Nucleus accumbens (tissue), 56 donors: ENCODE data around the gene MZB1.

Source experiments
- DNase-seq, 56 donors: peaks; one replicate each; lab custom pipeline; 2025; lab: John Stamatoyannopoulos, UW

The MZB1 gene, protein sequence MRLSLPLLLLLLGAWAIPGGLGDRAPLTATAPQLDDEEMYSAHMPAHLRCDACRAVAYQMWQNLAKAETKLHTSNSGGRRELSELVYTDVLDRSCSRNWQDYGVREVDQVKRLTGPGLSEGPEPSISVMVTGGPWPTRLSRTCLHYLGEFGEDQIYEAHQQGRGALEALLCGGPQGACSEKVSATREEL

DNA sequence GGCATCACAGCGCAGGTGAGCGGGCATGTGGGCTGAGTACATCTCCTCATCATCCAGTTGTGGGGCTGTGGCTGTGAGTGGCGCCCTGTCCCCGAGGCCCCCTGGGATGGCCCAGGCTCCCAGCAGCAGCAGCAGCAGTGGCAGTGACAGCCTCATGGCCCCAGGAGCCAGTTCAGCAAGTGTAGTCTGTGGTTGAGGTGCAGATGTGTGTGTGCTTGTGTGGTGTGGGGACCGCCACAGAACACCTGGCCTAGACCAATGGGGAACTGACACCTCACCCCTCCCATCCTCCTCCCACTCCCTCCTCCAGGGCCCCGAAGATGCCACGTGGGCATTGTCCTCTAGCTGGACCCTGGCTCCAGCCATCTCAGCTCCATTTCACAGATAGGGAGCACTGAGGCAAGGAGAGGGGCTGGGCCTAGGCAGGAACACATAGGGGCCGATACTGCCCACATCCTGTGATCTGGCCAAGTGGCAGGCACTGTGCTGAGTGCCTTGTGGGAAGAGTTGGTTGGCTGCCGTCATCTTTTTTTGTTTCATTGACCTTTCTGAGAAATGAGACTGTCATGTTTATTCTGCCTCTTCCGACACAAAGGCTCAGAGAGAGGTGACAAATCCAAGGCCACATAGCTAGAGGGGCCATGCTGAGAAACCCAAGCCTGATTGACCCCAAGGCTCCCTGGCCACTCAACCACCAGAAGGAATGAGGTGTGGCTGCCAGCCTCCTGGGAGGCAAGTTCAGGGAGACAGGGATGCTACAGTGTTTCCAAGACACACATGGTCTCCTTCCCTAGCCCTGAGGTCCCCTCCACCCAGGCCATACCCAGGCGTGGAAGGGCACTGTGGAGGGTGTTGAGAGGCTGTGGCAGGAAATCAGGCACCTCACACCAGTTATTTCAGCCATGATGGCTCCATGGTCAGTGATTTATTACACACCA, at the start of gene MZB1:
MZB1 (minus strand) TSS at position 213 of the 938 bp plus-strand sequence; CDS start at position 156, 57 bp downstream.
- no peak for DNase-seq

DNA sequence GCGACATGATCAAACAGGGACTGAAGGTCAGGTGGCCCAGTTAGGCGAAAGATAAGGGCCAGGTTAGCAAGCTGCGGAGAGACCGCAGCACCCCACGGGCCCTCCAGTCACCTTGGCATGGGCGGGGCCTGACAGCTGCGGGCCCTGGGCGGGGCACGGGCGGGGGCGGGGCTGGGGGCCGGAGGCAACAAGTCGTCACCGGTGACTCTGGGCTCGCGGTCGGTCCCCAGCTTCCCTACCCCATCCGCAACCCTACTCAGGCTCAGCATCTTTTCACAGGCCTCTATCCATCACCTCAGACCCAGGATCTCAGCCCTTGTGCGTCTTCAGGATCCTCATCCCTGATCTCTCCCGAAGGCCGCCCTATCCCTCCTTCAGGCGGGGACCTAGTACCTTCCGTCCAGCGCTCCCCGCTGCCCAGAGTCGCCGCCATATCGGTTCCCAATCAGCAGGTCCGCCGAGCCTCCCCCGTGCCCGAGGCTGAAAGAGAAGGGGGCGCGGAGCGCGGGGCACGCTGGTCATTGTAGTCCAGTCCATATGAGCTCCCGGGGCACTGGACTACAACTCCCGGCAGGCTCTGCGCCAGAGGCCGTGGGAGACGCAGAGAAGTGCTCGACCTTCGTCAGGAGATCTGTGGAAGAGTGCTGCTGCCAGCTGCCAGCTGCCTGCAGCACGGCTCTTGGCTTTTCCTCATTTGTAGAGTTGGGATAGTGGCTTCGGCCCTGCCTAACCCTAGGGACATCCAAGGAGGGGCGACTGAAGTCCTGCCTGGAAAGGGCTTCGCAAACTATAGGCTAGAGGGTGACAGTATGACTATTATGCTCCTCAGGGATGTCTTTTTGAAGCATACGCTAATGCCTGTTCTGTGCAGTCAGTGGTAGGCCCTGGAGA, 49.5 kb upstream of the MZB1 start, which contains the start of gene DNAJC18:
DNAJC18 (minus strand) TSS at position 513 of the 891 bp plus-strand sequence; CDS start at position 433, 80 bp downstream.
- DNase-seq = peak; percentile 69 to 98 (median 91)

DNA sequence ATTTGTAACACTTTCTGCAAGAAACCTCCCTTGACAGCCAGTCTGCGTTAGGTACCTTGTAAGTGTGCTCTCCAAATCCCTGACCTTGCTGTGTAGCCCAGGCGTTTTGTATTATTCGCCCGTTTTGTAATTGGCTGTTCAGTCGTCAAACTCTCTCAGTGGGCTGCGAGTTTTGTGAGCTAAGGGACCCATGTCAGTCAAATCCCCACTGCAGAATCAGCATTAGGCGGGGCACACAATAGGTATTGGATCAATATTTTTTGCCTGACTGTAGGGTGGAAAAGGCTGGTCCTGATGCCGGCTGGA, 48.9 kb upstream of the MZB1 start:
- DNase-seq = peak in 1 of 56 donors; percentile 45

DNA sequence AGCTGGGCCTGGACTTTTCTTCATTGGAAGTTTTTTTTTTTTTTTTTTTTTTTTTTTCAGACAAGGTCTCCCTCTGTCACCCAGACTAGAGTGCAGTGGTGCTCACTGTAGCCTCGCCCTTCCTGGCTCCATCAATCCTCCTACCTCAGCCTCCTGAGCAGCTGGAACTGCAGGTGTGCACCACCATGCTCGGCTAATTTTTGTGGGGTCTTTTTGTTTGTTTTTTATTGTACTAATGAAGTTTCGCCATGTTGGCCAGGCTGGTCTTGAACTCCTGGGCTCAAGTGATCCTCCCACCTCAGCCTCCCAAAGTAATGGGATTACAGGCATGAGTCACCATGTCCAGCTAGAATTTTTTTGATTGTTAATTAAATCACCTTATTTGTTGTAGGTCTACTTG, 46.0 kb upstream of the MZB1 start:
- no peak for DNase-seq

DNA sequence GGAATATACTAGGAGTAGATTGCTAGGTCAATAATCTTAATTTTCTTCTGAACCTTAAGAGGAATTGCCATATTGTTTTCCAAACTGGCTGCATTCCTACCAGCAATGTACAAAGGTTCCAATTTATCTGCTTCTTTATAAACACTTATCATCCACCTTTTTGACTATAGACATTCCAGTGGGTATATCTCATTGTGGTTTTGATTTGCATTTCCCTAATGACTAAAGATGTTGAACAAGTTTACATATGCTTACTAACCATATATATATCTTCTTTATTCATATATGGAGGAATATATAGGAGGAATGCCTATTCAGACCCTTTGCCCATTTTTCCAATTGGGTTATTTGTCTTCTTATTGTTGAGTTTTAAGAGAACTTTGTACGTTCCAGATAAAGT, 42.0 kb upstream of the MZB1 start:
- DNase-seq = no peak

DNA sequence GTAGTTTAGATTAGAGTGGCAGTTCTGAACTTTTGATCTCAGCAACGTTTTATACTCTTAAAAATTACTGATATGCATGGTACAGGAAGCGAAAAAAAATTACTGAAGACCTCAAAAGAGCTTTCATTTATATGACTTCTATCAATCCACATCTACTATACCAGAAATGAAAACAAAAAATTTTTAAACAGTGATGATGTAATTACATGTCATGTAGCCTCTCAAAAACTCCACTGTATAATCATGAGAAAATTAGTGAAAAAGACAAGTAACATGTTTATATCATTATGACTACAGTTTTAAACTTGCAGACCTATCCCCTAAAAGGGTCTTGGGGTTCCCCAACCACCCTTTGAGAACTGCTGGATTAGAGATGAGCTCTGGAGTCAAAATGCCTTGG, 40.3 kb upstream of the MZB1 start:
- no peak for DNase-seq

DNA sequence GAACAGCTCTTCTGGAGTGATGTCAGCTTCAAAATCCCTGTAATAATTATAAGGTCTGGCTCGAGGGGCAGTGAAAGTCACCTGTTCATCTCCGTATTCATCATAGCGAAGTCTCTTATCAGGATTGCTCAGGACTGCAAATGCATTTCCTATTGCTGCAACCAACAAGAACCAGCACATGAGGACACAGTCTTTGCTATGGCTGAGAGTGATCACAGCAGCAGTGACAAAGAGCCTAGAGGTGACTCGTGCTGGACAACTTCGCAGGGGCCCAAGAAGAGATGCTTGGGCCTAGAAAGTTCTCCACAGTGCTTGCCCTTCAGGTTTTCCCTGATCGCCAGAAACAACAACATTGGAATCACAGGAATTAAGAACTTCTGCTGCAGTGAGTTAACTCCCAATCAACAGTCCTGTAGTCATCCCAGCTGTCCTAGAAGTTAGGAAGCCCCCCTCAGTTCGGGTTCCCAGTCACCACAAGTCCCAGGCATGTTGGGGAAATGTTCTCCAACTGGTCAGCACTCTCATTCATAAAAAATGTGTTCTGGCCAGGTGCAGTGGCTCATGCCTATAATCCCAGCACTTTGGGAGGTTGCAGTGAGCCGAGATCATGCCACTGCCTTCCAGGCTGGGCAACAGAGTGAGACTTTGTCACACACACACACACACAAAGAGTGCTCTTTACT, 36.6 kb upstream of the MZB1 start:
- no peak for DNase-seq

DNA sequence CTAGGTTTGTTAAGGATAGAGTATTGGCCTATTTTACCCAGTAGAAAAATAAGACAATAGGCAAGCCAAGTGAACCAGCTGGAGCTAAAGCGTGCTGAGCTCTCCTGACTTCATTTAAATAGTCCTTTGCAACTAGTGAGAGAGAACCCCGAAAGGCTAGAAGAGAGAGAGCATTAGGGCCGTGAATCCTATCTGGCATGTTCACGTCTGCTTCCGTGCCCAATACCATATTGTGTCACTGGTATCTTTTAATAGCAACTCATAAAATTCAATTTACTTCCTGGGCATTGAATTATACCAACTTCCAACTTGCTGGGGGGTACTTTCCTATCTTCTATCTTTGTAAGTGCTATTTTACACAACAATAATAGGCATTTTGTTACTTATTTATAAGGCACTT, 35.8 kb upstream of the MZB1 start:
- no peak for DNase-seq

DNA sequence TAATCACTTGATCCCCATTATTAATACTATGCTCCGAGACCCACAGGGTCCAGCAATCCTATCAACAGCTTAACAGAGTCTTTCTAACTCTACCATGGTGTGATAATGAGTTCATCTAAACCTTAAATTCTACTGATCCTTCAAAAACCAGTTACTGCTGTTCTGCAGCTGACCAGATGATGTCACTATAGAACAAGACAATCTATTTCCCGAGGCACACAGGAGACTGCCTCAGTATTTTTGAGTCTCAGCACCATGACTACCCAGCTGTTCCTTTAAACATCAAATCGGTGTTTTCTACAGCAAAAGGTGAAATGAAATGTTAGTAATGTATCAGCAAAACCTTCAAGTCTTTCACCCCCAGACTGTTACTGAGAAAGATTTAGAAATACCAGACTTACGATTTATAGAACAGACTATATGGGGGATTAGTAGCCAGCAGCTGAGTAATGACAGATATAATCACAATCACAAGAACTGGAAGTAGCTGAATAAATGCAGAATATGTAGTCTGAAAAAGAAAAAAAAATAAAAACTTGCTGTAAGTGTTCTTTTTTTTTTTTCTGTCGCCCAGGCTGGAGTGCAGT, 32.7 kb upstream of the MZB1 start:
- peak in 13 of 56 donors; percentile 6 to 60 (median 31) for DNase-seq

DNA sequence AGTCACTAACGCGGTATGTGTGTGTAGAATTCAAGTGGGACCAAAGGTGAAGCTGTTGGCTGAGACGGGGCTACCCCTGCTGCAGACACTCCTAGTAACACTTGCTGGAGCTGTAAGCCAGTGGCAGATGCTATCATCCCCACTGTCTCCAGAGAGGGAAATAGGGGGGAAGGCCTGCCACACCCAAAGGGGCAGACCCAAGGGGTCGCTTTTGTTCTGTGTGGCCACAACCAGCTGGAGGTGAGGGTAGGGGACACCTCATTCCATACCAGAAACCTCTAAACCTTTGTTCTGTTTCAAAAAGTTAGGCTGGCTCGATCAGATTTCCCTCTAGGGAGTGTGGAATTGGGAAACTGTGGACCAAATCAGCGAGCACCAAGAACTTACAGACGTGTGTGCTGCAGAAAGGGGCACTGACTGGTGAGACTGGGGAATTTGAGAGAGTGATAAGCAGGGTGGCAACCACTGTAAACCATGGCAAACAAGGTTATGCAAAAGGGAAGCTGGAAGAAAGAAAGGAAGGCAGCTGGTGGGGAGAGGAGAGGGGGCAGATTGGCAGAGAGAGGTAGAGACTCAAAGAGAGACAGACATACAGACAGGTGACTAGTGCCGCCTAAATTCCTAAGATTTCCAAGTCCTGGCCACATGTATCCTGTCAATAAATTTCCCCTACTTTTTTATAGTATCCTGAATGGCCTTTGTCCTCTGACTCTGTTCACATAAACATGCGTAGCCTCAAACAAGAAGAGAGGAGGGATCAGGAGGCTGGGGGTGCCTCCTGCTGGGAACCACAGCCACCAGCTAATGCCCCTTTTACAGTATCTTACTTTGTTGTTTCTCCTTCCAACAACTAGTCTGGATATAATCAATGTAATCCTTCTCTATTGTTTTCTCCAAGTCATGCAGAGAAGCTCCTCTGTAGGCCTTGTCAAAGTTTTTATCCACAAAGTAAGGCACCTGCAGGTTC, 29.8 kb upstream of the MZB1 start:
- no peak for DNase-seq

DNA sequence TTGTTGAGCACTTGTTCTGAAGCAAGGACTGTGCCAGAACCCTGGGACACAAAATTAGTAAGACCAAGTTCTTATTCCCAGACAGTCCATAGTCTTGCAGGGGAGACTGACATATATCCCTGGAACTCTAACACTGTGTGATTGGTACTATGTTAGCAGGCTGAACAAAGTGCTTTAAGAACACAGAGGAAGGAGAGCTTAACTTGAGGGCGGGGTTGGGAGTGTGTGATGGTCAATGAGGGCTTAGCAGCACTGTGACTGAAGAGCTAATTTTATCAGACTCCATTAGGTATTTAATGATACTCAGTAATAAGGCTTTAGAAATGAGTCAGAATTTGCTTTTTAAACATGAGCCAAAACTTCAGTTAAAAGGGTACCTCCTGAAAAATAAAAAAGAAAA, 29.1 kb upstream of the MZB1 start:
- no peak for DNase-seq

DNA sequence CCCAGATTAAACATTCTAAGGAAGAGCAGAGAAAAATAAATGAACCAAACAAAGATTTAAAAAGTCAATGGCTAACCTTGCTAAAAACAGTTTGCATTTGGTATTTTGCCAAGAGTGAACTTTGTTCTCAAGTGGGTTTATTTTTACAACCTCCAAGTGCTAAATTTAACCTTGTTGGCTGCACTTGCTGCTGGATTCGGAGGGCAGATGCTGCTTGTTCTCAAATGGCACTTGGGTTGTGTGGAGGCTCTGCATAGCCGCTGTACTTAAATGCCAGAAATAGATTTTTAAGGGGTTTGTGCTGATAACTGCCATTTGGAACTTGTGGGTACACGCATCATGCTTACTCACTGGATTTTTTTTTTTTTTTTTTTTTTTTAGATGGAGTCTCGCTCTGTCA, 27.5 kb upstream of the MZB1 start:
- peak in 5 of 56 donors; percentile 20 to 44 (median 22) for DNase-seq

DNA sequence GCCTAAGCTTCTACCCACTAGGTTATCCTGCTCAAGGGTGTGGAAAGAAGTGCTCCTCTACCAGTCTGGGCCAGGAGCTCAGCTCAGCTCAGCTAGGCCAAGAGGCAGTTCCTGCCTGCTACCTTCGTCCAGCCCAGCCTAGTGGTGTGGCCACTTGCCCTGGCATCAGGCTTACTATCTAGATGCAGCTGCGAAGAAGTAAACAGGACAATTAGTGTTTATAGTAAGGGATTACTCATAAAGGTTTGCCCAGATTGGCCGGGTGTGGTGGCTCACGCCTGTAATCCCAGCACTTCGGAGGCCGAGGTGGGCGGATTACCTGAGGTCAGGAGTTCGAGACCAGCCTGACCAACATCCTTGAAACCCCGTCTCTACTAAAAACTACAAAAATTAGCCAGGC, 26.9 kb upstream of the MZB1 start:
- no peak for DNase-seq

DNA sequence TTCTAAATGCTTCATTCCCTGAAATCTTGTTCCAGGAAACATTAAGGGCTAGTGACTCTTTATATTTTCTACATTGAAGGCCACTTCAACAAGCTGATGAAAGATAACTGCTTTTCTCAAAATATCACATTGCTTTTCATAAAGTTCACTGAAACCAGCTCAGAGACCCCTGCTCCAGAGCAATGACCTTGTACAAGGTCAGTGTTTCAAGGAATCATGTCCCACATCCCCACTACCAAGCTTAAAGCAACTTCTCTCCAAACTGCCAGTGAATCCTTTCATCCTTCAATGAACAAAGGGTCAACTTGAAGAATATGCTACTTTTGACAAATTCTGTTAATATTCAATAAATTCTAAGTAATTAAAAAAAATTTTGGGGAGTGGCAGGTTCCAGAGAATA, 26.2 kb upstream of the MZB1 start:
- DNase-seq = no peak

DNA sequence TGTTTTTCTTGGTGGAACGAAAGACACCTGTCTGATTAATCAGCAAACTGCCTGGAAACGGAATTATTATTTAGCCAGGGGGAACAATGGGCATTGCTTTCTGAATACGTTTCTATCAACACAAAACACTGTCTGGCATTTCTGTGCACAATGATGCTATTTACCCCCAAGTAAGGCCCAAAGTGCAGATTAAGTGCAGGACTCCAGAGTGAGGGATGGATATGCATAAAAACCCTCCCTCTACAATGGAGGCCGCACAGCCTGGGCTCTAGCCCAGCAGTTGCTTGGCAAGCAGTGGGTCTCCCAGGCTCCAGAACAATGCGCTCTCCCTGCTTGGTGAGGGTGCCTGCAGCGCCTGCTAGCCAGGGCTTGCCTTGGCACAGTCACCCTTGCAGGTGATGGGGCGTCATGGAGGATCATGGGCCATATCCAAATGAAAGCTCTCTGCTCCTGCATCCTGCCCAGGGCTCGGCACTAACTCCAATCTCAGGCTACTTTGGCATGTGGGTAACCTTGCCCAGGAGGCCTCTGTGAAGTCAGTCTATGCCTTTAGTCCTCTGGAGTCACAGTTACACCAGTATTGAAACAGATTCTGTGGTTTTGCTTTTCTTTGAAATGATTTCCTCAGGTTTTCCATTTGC, 25.6 kb upstream of the MZB1 start:
- peak in 54 of 56 donors; percentile 30 to 92 (median 76) for DNase-seq

DNA sequence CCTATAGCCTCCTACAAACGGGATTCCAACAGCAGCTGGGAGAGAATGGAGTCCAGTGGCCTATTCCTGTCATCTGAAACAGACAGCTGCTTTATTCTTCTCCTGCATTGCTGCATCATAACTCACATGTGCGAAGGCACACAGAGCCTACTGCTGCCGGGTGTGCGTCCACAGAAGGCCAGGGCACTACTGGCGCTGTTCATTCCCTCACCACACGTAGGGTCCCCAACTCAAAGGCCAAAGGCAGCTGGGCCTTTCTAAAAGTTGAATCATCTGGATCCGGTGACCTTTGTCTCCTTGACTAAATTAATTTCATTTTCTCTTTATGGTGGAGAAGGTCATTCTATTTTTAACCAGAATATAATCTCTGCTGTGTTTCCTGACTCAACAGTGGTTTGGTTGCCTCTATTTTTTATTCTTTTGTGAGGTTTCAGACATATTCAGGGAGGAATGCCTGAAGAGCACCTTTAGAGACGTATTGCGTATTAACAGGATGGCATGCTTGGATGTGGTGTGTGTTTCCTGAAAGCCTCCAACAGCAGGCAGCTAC, 24.9 kb upstream of the MZB1 start:
- peak in 24 of 56 donors; percentile 17 to 66 (median 34) for DNase-seq

DNA sequence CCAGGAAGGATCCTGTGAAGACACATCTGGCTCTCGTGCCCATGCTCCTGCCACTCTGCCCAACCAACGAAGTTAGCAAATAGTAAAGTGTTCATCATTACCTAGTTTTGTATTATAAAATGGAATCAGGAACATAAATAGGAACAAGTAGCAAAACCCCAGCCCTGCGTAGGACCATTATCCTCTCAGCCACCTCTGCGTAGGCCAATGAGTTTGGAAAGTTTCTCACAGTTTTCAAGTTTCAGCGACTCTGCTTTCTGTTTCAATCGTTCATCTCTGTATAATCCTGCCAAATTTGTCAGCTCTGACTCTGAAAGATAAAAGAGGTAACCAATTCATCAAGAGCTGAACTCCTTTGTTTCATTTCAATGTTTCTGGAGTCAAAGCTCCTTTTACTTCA, 24.2 kb upstream of the MZB1 start:
- DNase-seq = no peak

DNA sequence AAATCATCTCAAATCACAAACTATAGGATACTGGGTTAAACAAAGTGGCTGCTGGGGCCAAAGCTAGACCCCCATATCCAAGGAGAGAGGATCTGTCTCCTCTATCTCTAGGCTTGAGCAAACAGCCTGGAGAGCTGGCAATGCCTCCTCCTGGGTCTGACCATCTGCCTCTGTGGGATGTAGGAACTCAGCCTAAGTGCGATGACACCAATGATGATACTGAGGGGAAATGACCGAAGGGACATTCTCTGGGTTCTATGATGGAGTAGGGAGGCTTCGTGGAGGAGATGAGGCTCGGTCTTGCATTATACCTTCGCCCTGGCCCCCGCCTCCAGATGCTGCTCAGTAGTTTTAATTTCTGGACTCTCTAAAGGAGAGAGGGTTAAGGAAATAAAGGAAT, 23.4 kb upstream of the MZB1 start:
- no peak for DNase-seq
